Mammary epithelial cell (primary cell): ENCODE data around the gene CREB3L2.

Source experiments
- EZH2 ChIP-seq: IDR thresholded peaks from 2 replicates; pipeline ENCODE4 v1.6.1; 2012; ENCODE audit warnings: low read length, inconsistent platforms, borderline replicate concordance
- TF ChIP-seq, protein P1 (sequence below), 2 donors: IDR thresholded peaks in 1 of 2; conservative IDR thresholded peaks in 1 of 2; 2 replicates each; pipeline ENCODE4 v1.5.1; 2011 to 2012; ENCODE audit warnings: inconsistent platforms in 2 of 2, low read length in 2 of 2, mild to moderate bottlenecking in 2 of 2, control low read depth in 1 of 2, low read depth in 1 of 2; ENCODE audit not compliant: insufficient read depth in 1 of 2; ENCODE audit errors: extremely low read depth in 1 of 2

DNA sequence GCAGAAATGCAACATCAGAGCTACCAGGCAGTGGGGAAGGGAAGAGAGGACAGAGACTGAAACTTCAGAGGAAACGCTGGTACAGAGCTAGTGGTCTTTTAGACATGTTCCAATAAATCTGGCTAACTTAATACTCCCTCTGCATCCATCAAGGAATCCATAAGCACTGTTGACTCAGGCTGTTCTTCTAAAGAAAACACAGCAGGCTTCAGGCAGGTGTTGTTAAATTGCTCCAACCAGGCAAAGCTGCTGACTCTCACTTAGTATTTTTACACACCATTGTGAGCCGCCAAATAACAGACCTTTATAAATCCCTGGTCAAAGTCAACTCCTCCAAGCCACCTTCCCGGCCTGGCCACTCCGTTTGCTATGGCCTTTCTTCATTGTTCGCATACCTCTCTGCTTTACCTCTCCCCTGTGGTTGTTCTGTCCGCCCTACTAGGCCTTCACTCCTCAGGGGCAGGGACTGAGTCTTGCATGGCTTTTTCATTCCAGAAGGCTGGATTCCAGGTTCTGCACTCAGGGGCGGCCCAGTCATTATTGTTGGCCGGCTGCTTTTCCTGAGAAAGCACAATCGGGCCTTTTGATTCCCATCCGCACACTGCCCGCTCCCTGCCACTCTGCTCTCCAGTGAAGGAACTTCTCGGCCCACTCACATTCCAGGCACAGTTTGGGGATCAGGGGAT is 18.4 kb downstream of the CREB3L2 start:
- TF ChIP-seq, protein P1, sequence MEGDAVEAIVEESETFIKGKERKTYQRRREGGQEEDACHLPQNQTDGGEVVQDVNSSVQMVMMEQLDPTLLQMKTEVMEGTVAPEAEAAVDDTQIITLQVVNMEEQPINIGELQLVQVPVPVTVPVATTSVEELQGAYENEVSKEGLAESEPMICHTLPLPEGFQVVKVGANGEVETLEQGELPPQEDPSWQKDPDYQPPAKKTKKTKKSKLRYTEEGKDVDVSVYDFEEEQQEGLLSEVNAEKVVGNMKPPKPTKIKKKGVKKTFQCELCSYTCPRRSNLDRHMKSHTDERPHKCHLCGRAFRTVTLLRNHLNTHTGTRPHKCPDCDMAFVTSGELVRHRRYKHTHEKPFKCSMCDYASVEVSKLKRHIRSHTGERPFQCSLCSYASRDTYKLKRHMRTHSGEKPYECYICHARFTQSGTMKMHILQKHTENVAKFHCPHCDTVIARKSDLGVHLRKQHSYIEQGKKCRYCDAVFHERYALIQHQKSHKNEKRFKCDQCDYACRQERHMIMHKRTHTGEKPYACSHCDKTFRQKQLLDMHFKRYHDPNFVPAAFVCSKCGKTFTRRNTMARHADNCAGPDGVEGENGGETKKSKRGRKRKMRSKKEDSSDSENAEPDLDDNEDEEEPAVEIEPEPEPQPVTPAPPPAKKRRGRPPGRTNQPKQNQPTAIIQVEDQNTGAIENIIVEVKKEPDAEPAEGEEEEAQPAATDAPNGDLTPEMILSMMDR (conservative IDR thresholded peaks at IDR 0.05 in 1 of 2, IDR thresholded peaks at IDR 0.05 in 1 of 2; ENCODE audit: extremely low read depth in 1 of 2, insufficient read depth in 1 of 2, low read depth in 1 of 2, low read length in 2 of 2): no peak
- no peak for TF ChIP-seq EZH2
